Gastrocnemius medialis (tissue), 4 donors: ENCODE data around the gene HOXC11.

Experiments used
- POLR2A ChIP-seq, 2 donors: fragments of 450-650 bp; IDR thresholded peaks; one replicate each; pipeline ENCODE4 v1.6.1; 2017; ENCODE audit warnings: antibody characterized with exemption in 2 of 2, mild to moderate bottlenecking in 2 of 2, moderate library complexity in 2 of 2
- TF ChIP-seq, protein P1 (sequence below), 5 experiments: fragments of 450-650 bp in 3 of 5; fragments of 200-600 bp in 2 of 5; sonication (generic) in 2 of 5; IDR thresholded peaks in 4 of 5; conservative IDR thresholded peaks in 1 of 5; 1 replicate in 4 of 5; 2 replicates in 1 of 5; pipeline ENCODE4 v1.5.1; 2016 to 2019; ENCODE audit warnings: antibody characterized with exemption in 5 of 5, mild to moderate bottlenecking in 3 of 5, moderate library complexity in 3 of 5

DNA sequence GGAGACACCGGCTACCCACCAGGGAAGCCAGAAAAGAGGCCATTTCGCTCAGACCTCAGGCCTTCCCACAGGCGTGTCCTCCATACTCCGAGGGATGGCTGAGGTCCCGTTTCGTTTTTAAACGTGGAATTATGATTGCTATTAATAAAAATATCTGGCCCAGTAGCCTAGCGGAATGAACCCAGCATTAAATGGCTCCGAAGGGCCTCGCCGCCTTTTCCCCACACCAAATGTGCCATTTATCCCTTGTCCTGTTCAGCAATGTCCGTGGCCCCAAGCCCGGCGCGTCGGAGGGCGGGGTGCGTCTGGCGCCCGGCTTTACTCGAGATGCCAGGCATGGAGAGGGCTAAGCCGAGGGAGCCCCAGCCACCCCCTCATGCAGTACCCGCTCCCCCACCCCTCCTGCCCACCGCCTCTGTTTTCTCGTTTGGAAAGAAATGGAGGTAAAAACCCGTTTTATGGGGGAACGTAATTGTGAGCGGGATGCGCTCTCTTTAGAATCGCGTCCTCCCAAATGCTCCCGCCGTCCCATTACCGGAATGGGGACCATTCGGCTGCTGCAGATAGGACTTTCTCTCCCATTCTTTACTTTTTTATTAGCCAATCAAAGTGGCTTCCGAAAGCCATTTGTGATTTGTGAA is 41.6 kb downstream of the HOXC11 start:
- TF ChIP-seq, protein P1, sequence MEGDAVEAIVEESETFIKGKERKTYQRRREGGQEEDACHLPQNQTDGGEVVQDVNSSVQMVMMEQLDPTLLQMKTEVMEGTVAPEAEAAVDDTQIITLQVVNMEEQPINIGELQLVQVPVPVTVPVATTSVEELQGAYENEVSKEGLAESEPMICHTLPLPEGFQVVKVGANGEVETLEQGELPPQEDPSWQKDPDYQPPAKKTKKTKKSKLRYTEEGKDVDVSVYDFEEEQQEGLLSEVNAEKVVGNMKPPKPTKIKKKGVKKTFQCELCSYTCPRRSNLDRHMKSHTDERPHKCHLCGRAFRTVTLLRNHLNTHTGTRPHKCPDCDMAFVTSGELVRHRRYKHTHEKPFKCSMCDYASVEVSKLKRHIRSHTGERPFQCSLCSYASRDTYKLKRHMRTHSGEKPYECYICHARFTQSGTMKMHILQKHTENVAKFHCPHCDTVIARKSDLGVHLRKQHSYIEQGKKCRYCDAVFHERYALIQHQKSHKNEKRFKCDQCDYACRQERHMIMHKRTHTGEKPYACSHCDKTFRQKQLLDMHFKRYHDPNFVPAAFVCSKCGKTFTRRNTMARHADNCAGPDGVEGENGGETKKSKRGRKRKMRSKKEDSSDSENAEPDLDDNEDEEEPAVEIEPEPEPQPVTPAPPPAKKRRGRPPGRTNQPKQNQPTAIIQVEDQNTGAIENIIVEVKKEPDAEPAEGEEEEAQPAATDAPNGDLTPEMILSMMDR (IDR thresholded peaks at IDR 0.05 in 4 of 5, conservative IDR thresholded peaks at IDR 0.05 in 1 of 5), result no peak
- no peak for TF ChIP-seq POLR2A (IDR thresholded peaks at IDR 0.05)
